HG03520 (cell line): Measurements from ENCODE around the gene TLR8.
A peak's percentile ranks its signal among the peaks of the same experiment; 100 is the strongest.

Source experiments
- ATAC-seq: cut with Tn5 transposase; IDR thresholded peaks from one replicate; pipeline ENCODE4 v1.9.1; 2021; ENCODE audit warnings: mild to moderate bottlenecking, moderate library complexity; ENCODE audit not compliant: unreplicated experiment

Gene TLR8

DNA sequence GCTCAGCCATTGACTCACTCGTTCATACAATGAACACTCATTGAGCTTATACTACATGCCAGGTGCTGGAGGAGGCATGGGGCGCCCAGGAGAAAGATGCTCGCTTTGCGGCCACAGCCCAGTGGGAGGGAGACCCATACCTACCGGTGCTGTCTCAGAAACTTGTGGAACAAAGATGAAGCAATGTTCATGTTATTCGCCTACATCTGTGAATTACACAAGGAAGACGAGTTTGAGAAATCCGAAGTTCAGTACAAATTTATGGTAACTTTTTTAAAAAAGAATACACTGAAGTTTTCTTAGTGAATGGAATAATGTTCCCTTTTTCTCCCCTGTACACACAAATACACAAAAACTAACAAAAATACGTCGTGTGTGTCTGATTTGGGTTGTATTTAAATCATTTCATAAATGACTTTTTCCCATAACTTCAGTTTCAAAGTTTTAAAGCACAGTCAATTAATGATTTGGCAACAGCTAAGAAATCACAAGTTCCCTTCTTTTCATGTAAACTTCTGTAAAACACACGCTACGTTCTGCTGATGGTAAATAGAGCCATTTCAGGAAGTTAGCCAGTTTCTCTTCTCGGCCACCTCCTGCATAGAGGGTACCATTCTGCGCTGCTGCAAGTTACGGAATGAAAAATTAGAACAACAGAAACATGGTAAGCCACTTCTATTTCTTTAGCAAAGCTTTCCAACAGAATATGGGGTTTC lies at the start of gene TLR8:
Gene TLR8 (plus strand): TSS at position 575 of the 716 bp plus-strand sequence. CDS start 87 bp downstream, at position 662.
- ATAC-seq: no peak

DNA sequence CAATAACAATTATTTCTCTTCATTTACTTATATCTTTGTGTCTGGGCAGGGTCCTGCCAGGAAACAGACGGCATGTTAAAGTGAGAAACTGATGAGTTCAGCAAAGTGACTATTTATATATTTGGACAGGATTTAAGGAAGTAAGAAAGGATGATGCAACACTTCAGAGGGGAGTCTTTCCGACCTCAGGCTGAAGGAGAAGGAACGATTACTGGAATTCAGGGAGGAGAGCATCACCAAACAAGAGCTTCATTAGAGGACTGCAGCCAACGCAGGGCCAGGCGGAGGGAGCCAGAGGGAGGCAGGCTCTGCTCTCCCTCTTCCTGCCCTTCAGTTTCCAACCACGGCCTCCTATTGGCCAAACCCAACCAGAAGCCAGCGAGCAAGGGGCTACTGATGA lies 41.1 kb upstream of the TLR8 start:
- no peak for ATAC-seq

DNA sequence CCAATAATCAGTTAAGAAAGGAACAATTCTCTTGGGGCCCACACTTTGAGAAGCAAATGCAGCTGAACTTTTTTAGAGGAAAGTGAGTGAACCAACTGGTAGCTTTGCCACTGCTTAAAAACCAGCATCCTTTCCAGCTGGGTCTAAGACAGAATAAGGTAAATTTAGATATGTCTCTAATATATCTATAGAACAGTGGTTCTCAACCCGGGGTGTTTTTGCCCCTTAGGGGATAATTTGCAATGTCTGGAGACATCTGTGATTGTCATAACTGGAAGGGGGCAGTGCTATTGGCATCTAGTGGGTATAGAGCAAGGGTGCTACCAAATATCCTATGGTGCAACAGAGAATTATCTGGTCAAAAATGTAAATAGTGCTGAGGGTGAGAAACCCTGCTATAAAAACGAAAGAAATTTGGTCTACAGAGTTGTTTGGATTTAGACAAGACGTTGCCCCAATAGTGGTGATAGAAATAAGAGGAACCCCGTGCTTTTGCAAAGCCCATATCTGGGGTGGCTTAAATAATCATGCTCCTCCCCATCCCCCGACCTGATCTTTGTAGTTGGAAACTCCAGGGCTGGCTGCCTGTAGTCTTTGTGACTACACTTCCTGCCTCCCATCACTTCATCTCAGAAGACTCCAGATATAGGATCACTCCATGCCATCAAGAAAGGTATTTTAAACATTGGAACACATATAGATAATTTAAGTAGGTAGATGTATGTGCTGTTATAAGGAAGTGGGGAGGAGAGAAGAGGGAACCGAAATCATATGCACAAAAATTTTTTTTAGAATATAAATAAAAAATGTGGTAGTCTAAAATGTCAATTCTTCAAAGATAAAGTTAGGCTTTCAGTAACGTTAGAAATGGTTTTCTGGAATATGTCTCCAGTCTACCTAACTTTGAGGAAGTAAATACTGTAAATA lies 39.7 kb upstream of the TLR8 start, which contains the start of gene TLR7:
Gene TLR7 (plus strand): TSS at position 622 of the 927 bp plus-strand sequence. CDS start 507 bp downstream, outside the sequence.
- ATAC-seq: no peak

DNA sequence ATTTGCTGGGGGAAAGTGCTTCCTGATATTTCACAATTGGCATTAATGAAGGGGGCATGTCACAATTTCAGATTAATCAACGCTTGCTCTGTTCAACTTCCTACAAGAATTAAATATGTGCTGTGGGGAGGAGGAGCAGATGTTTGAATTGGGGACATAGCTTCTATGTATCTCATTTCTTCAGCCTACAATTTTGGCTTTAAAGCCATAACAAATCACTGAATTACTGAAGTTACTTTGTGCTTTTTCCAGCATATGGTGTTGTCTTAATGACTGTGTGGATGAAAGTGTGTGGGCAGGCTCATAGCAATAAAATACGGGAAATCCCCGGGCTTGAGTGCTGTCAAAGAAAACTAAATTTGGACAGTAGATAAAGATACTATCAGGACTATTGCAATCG lies 38.7 kb upstream of the TLR8 start:
- ATAC-seq: no peak

DNA sequence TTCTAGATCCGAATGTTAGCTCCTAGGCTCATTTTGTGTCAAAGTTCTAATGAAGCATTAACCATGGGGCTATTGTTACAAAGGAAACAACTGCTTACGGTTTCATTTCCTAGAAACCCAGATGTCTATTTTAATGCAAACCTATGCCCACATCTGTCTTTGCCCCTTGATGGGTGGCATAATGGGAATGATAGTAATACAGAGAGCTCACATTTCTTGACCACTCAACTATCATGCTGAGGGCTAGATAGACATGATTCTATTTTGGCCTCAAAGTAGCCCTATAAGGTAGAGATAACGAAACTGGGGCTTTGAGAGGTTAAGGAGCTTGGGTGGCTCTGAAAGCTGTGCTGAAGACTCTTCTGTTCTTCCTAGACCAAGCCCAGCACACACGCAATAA lies 37.7 kb upstream of the TLR8 start:
- ATAC-seq: peak; percentile 47

DNA sequence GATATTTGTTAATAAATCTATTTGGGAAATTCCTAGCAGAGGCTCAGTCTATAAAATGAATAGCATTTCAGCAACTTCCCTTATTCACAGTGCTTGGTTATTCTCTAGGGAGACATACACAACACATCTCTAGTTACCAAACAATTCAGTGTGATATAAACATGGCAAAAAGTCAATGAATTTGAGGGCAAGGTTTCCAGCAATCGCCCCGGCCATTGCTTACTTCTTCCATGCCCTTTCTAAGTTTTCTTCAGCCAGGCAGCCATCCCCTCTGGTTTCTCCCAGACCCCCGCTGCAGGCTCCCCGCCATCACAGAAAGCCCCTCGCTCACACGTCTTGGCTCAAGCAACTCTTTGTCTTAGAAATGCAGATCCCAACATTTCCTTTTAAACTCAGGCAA lies 35.2 kb upstream of the TLR8 start:
- no peak for ATAC-seq

DNA sequence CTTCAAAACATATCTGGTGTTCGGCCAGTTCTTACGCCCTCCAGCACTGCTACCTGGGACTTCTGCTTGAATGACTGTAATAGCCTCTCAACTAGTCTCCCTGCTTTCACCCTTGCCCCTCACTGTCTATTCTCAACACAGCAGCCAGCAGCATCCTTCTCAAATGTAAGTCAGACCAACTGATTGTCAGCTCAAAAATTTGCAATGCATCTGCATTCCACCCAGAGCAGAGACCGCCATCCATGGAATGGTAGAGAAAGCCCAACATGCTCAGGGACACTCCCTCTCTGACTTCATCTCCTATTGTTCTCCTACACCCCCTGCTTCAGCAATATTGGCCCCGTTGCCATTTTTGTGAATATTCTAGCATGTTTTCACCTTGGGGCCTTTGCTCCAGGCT lies 33.7 kb upstream of the TLR8 start:
- no peak for ATAC-seq

DNA sequence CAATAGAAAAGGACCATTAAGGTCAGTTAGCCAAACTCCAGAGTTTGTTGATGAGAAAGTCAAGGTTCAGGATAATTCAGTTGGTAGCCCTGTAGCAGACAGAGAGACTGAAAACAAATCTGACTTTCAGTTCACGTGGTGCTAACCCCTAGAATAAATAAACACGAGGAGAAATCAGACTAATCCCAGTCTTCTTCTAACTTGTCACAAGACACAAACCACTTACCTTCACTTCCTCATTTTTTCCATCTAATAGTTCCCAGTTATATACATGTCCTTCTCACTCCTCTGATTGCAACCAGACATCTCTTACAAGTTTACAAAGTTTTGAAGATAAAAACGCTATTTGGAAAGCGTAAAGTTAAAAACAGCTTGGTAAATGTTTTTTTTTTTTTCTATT lies 31.8 kb upstream of the TLR8 start:
- no peak for ATAC-seq

DNA sequence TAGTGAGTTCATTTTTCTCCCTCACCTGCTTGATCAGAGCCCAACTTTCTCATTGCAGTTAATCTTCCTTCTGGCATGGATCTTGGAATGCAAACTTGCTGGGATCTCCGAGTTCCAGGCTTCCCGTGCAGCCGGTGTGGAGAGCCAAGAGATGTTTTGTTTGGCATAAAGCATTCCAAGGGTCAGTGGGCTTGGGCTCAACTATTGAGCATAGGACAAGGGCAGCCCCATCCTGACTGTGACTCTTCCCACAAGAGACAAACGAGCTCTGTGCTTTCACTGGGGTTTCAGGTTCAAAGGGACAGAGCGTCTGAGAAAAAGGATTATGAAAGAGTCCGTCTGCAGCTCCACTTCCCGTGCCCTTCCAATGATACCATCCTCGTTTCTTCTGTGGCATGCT lies 29.0 kb upstream of the TLR8 start:
- ATAC-seq: no peak

DNA sequence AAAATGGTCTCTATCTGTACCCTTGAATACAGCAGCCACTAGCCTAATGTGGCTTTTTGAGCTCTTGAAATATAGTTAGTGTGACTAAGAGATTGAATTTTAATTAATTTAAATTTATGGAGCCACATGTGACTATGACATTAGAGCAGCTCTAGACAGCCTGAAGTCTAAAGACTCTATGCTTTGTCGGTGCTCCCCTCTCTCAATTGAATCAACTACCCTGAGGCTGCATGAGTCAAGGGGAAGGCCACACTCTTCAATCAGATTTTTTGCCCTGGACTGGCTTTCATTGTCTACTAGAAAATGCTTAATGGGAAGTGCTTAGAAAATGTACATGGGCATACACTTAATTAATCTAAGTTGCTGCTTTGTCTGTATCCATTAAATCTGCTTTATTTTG lies 27.9 kb upstream of the TLR8 start:
- no peak for ATAC-seq

DNA sequence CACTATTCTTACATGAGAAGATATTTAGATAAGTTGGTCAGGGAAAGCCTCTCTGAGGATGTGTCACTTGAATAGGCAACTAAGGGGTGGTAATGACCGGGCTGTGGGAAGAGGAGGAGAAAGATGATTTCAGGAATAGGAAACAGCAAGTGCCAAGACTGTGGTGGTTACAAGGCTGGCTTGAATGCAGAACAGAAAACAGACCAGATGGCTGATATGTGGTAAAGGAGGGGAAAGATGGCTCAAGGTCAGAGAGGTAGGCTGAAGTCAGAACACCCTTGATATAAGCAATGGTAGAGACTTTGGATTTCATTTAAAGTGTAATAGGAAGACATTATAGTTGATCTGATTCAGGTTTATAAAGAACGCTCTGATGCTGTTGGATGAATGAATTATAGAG lies 24.5 kb upstream of the TLR8 start:
- ATAC-seq: no peak

DNA sequence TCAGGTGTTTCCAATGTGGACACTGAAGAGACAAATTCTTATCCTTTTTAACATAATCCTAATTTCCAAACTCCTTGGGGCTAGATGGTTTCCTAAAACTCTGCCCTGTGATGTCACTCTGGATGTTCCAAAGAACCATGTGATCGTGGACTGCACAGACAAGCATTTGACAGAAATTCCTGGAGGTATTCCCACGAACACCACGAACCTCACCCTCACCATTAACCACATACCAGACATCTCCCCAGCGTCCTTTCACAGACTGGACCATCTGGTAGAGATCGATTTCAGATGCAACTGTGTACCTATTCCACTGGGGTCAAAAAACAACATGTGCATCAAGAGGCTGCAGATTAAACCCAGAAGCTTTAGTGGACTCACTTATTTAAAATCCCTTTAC lies 20.9 kb upstream of the TLR8 start:
- no peak for ATAC-seq

DNA sequence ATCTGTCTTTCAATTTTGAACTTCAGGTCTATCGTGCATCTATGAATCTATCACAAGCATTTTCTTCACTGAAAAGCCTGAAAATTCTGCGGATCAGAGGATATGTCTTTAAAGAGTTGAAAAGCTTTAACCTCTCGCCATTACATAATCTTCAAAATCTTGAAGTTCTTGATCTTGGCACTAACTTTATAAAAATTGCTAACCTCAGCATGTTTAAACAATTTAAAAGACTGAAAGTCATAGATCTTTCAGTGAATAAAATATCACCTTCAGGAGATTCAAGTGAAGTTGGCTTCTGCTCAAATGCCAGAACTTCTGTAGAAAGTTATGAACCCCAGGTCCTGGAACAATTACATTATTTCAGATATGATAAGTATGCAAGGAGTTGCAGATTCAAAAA lies 19.9 kb upstream of the TLR8 start:
- ATAC-seq: no peak

DNA sequence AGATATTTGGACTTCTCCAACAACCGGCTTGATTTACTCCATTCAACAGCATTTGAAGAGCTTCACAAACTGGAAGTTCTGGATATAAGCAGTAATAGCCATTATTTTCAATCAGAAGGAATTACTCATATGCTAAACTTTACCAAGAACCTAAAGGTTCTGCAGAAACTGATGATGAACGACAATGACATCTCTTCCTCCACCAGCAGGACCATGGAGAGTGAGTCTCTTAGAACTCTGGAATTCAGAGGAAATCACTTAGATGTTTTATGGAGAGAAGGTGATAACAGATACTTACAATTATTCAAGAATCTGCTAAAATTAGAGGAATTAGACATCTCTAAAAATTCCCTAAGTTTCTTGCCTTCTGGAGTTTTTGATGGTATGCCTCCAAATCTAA lies 19.3 kb upstream of the TLR8 start:
- no peak for ATAC-seq

DNA sequence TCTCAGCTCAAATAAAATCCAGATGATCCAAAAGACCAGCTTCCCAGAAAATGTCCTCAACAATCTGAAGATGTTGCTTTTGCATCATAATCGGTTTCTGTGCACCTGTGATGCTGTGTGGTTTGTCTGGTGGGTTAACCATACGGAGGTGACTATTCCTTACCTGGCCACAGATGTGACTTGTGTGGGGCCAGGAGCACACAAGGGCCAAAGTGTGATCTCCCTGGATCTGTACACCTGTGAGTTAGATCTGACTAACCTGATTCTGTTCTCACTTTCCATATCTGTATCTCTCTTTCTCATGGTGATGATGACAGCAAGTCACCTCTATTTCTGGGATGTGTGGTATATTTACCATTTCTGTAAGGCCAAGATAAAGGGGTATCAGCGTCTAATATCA lies 18.7 kb upstream of the TLR8 start:
- no peak for ATAC-seq

DNA sequence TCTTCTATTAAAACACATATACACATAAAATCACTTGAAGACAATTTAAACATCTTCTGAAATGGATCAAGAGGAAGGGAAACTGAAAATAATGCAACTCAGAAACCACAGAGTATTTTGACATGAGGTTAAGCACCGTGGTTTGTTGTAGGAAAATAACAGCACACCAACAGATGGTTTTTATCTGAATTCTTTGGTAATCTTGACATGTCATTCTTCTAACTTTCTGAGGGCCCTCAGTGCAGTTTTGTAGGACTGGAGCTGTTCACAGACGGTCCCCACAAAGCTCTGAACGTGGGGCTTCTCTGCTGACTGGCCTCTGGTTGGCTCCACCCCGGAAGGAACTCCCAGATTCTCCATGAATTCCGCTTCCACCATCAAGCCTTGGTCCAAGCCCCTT lies 16.0 kb upstream of the TLR8 start:
- peak; percentile 71 for ATAC-seq

DNA sequence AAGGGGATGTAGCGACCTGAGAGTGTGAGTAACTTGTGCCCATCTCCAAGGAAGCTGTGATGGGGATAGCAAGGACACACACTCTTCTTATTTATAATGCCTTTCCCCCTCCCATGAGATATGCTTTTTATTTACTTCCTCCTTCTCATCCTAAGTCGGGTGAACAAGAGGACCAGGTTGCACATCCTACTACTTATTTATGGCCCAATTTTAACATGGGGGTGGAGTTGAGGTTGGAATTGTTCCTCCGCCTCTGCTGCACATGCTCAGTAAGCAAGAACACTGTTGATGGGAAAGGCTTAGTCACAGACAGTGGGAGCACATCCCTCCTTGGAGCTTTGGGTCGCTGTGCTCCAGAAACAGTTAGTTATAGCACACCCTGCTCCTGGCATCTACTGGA lies 15.2 kb upstream of the TLR8 start:
- no peak for ATAC-seq

DNA sequence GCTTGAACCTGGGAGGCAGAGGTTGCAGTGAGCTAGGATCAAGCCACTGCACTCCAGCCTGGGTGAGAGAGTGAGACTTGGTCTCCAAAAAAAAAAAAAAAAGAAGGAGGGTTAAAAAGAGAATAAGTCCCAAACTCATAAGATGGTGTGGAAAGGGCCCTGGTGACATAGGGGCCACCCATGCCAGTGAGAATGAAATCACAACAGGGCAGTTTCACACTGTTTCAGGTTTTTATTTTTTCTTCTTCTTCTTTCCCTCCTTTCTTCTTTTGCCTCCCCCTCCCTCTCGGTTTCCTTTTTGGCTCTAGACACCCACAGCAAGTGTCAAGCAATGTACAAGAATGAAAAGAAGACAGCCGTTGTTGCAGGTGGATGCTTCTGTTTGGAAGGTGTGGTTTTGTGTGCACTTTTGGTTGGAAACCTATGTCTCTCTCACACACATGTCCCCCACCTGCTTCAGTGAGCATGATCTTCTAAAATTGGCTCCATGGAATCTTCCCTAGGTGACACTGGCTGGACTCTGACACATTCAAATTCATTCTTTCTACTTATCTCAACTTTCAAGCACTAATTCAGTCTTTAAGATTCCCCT lies 14.4 kb upstream of the TLR8 start:
- peak; percentile 39 for ATAC-seq

DNA sequence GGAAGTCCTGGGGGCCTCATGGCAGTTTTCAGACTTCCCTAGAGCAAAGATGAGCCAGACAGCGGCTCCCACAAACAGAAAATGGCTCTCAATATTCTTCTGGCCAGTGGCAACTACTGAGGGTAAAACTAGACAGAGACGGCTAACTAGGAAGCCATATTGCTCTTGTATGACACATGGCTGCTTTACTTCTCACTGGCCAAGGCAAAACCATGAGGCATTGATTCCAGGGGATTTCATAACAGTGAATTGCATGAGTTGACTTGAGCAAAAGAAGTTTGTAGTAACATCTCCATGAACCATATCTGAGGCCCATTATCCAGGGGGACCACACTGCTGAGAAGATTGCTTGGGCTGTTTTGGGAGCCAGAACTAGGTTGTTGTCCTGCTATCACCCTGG lies 13.7 kb upstream of the TLR8 start:
- ATAC-seq: no peak

DNA sequence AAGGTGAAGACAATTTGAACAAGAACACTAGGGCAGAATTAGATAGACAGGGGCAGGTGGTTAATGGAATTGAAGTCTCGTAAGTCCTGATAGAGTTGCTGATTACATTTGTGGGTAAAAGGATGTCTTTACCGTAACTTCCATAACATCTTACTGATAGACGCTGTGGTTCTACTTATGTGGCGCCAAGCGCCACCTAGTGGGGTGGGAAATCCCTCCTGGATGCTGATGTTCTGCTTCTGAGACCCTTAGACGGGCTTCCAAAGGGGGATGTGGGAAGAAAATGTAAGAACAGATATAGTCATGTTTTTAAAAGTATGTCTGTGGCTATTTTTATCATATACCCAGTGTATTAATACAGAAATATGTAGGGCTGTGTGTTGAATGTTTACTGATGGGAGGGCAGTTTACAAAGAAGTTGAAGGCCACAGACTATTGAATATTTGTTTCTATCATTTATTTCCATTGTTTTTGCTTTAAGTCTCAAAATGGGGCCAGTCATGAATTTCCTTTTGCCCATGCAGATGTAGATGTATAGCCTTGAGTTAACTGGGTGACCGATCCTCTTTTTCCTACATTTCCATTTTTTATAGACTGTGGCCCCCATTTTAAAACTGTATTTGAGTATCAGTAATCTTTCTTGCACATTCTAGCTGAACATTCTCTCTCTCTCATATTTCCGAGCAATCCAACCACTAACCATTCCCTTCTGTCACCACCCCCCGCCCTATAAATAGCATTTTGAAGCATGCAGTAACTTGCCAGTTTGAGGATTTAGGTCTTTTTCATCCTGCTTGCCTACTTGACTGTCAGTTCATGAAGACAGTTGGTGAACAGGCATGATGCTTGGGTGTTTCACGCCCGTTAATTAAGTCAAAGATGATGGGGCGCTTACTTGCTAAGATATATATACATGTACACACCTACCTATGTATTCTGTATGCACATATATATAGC lies 12.1 kb upstream of the TLR8 start:
- ATAC-seq: no peak

DNA sequence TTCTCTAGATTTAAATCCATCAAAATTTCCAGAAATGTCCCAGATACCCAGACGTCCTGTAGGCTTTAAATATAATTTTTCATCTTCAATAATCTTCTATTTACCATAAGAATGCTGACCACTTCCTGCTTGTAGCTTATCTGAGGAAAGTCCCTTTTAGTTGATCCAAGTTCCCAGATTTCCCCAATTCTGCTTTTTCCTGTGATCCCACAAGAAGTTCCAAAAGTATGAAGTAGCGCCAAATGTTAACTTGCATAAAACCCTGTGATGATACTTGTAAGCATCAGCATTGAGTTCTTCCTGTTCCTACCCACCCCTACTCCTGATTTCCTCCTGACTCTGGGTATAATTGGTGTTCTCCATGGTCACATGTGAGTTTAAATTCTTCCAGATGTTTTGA lies 10.6 kb upstream of the TLR8 start:
- no peak for ATAC-seq
